ENCODE results near the gene SAMD13. TPM values are rescaled to one million over a fixed set of nuclear protein-coding genes. Genes with fewer than 3 reads are reported as not detected.

The SAMD13 gene
- total and polyA plus RNA-seq, 2 of the 8 experiments (the other 6 are each of a cell fraction or from before 2014, with no cell fraction given): 0.86 to 2.3 TPM

- H4K91ac ChIP-seq (replicated peaks; ENCODE audit: insufficient read length, low read length): no peak overlapping the region
- FAIRE-seq: no peak
- no peaks in the 10 kb centered on the region for H3K23me2 ChIP-seq (ENCODE audit: low read depth, low read length)
Observed at GRCh38 chr1:84363622-84364021, 62.1 kb downstream of the SAMD13 start.

More at GRCh38 chr1:84363622-84364021, 62.1 kb downstream of the SAMD13 start:
- Histone ChIP-seq H3K23ac (ENCODE audit: insufficient read length) (no peak overlapping the region), H2BK120ac (replicated peaks; ENCODE audit: low read depth, low read length) (no peak overlapping the region), H2AK5ac (ENCODE audit: low read depth, low read length) (no peak overlapping the region), H3K79me1 (ENCODE audit: low read depth, low read length) (no peaks in the 10 kb centered on the region), H4K8ac (ENCODE audit: extremely low read depth, insufficient read depth, low read length) (no peak overlapping the region), H3K36me3 (ENCODE audit: control insufficient read depth in 2 of 4, insufficient read depth in 4 of 4, low read length in 3 of 4) (no peaks in the 10 kb centered on the region), H3K79me2 (ENCODE audit: control insufficient read depth in 1 of 2, insufficient read depth in 2 of 2, low read length in 2 of 2) (no peaks in the 10 kb centered on the region), H3K18ac (ENCODE audit: extremely low read depth, low read length) (no peak overlapping the region), H3K4ac (replicated peaks; ENCODE audit: insufficient read length, low read depth, low read length) (no peak overlapping the region), H3K4me2 (ENCODE audit: insufficient read depth in 1 of 2, low read depth in 2 of 2, low read length in 2 of 2) (no peak overlapping the region), H2BK5ac (ENCODE audit: low read depth, low read length) (no peak overlapping the region), H2AFZ (ENCODE audit: low read length) (no peak overlapping the region), H3K27me3 (replicated peaks in 1 of 4; ENCODE audit: control insufficient read depth in 3 of 4, extremely low read depth in 1 of 4, insufficient read depth in 3 of 4, low read length in 3 of 4) (no peaks in the 10 kb centered on the region), H2BK20ac (ENCODE audit: low read length) (no peak overlapping the region), H3K4me1 (replicated peaks in 1 of 4; ENCODE audit: control insufficient read depth in 3 of 4, insufficient read depth in 4 of 4, low read length in 3 of 4) (no peaks in the 10 kb centered on the region), H3K9me3 (ENCODE audit: insufficient read depth in 2 of 2, low read depth in 1 of 2, low read length in 1 of 2) (no peaks in the 10 kb centered on the region), H3K27ac (ENCODE audit: low read depth, low read length) (no peak overlapping the region), H3K4me3 (ENCODE audit: extremely low read depth in 1 of 4, insufficient read depth in 2 of 4, low read depth in 3 of 4, low read length in 4 of 4) (no peak overlapping the region), H3K14ac (ENCODE audit: insufficient read length) (no peak overlapping the region), H4K5ac (ENCODE audit: insufficient read length, low read depth, low read length) (no peak overlapping the region), H4K20me1 (replicated peaks in 1 of 2; ENCODE audit: control insufficient read depth in 1 of 2, insufficient read depth in 2 of 2, low read length in 2 of 2) (no peaks in the 10 kb centered on the region), H3K9ac (replicated peaks in 1 of 4; ENCODE audit: extremely low read depth in 1 of 4, low read depth in 3 of 4, low read length in 3 of 4) (no peak overlapping the region), H2BK12ac (ENCODE audit: low read depth, low read length) (no peak overlapping the region), H3K56ac (replicated peaks; ENCODE audit: insufficient read length, low read depth, low read length) (no peak overlapping the region), H2BK15ac (ENCODE audit: low read length) (no peak overlapping the region)
- no peak for DNase-seq (ENCODE audit: low read depth in 1 of 2, low spot score in 2 of 2)
- no peak for TF ChIP-seq JUND (IDR thresholded peaks at IDR 0.05; ENCODE audit: low read length)
- no peak for TF ChIP-seq CREB1 (IDR thresholded peaks at IDR 0.05)
- TF ChIP-seq SIX5 (IDR thresholded peaks at IDR 0.05; ENCODE audit: low read depth, low read length): no peak
- TF ChIP-seq KDM5A (IDR thresholded peaks at IDR 0.05; ENCODE audit: low read length): no peak
- no peak for TF ChIP-seq POLR2A (IDR thresholded peaks at IDR 0.05; ENCODE audit: control extremely low read depth in 1 of 2, low read depth in 2 of 2, low read length in 2 of 2)
- TF ChIP-seq TEAD4 (IDR thresholded peaks at IDR 0.05; ENCODE audit: low read depth, low read length): no peak
- no peak for TF ChIP-seq BRCA1 (IDR thresholded peaks at IDR 0.05; ENCODE audit: low read depth, low read length)
- ChIA-PET POLR2A (ENCODE audit: partially characterized antibody) (no interaction called here), CTCF (ENCODE audit: partially characterized antibody) (no interaction called here)
- WGBS, 2 experiments (ENCODE audit: extremely low coverage in 1 of 2, insufficient coverage in 1 of 2, insufficient read length in 1 of 2, insufficient replicate concordance in 2 of 2, low coverage in 1 of 2, low lambda C conversion rate in 2 of 2, missing lambda C conversion rate in 1 of 2): 79% methylated on average over 5 of the region's 5 CpGs; no CpG with 5 or more reads in 1 of the 2 experiments
